AG04450 (cell line): ENCODE data around the gene FGD4. TPM values are rescaled to one million over a fixed set of nuclear protein-coding genes. Genes with fewer than 3 reads are reported as not detected.
A peak's percentile ranks its signal among the peaks of the same experiment; 100 is the strongest.

Source experiments
- CTCF ChIA-PET: fragments of 300-600, 350-600 bp; formaldehyde crosslinking; extraction: SDS; loops from one replicate; lab custom pipeline; 2022; ENCODE audit warnings: antibody characterized with exemption, inconsistent platforms; lab: Charles Lee
- POLR2A ChIA-PET: fragments of 350-600 bp; formaldehyde crosslinking; extraction: SDS; loops from one replicate; lab custom pipeline; 2021; ENCODE audit warnings: antibody characterized with exemption, inconsistent platforms; lab: Yijun Ruan, JAX
- DNase-seq: peaks from one replicate; pipeline ENCODE4 v3.0.0-alpha.2; 2011; ENCODE audit warnings: low read depth, low spot score
- H3K27ac ChIP-seq: one replicate; pipeline ENCODE4 v1.5.1; 2012; ENCODE audit warnings: low read depth, low read length, control low read depth
- H3K27me3 ChIP-seq: one replicate; pipeline ENCODE4 v1.6.0; 2012; ENCODE audit warnings: low read length; ENCODE audit not compliant: control insufficient read depth, insufficient read depth
- H3K4me3 ChIP-seq: 2 replicates; pipeline ENCODE4 v1.5.1; 2011; ENCODE audit warnings: mild to moderate bottlenecking, low read depth, low read length, control low read depth
- H3K9me3 ChIP-seq: 2 replicates; pipeline ENCODE4 v1.5.1; 2012; ENCODE audit warnings: low read length; ENCODE audit not compliant: control insufficient read depth, insufficient read depth
- polyA plus RNA-seq: library from polyadenylated mRNA; depleted of rRNA; stranded (reverse); fragments of >200 nt; gene quantifications from 2 replicates; pipeline ENCODE4 v1.2.3, GENCODE V29; 2011
- TF ChIP-seq, protein P1 (sequence below): IDR thresholded peaks from 2 replicates; pipeline ENCODE4 v1.5.1; 2011; ENCODE audit warnings: low read depth, low read length, control low read depth, inconsistent platforms

FGD4 gene
- polyA plus RNA-seq, 1 experiment = 5.1 TPM

DNA sequence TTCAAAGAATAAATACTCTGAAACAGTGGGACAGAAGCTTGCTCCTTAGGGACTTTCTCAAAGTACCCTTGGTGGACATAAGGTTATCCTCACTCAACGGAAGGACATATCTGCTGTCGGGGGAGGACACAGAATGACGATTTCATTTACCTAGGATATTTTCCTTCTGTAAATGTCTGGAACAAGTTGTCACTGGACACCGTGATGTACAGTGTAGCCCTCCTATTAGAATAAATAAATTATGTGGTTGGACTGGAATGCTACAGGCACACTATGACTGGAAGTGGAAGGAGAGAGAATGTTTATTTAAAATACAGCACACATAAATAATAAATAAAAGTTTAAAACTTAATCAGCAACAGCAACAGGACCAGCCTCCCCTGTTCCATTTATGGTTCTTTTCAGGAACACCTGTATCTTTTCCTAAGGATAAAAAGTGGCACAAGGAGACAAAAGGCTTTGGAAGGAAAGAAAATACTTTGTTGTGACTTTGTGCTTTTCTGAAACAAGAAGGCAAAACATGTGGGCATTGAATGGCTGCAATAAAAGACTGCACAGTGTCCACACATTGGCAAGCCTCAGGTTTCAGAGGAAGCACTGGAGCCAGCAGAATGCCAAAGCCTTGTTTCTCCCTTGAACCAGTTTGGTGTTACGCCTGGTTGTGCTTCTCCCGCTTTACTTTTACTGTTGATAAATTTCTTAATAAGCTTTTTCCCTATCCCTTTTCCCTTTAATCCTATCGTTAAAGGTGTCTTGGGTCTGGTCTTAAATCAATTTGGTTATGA, 36.8 kb downstream of the FGD4 start:
- H3K4me3 ChIP-seq = no peak overlapping the region
- DNase-seq = no peak
- H3K27me3 ChIP-seq = no peaks in the 10 kb centered on the region
- no peak overlapping the region for H3K27ac ChIP-seq
- ChIA-PET CTCF (interaction anchor here (0.7 to 1.0 kb wide), 2 partner anchors 8 to 236 kb away, joined by 3 to 6 read pairs; no protein-coding TSS in a partner anchor), POLR2A (interaction anchor here (0.5 to 1.6 kb wide), 5 partner anchors 12 to 98 kb away, joined by 4 to 14 read pairs (median 4); no protein-coding TSS in a partner anchor)
- TF ChIP-seq, protein P1, sequence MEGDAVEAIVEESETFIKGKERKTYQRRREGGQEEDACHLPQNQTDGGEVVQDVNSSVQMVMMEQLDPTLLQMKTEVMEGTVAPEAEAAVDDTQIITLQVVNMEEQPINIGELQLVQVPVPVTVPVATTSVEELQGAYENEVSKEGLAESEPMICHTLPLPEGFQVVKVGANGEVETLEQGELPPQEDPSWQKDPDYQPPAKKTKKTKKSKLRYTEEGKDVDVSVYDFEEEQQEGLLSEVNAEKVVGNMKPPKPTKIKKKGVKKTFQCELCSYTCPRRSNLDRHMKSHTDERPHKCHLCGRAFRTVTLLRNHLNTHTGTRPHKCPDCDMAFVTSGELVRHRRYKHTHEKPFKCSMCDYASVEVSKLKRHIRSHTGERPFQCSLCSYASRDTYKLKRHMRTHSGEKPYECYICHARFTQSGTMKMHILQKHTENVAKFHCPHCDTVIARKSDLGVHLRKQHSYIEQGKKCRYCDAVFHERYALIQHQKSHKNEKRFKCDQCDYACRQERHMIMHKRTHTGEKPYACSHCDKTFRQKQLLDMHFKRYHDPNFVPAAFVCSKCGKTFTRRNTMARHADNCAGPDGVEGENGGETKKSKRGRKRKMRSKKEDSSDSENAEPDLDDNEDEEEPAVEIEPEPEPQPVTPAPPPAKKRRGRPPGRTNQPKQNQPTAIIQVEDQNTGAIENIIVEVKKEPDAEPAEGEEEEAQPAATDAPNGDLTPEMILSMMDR = no peak
- no peaks in the 10 kb centered on the region for H3K9me3 ChIP-seq

DNA sequence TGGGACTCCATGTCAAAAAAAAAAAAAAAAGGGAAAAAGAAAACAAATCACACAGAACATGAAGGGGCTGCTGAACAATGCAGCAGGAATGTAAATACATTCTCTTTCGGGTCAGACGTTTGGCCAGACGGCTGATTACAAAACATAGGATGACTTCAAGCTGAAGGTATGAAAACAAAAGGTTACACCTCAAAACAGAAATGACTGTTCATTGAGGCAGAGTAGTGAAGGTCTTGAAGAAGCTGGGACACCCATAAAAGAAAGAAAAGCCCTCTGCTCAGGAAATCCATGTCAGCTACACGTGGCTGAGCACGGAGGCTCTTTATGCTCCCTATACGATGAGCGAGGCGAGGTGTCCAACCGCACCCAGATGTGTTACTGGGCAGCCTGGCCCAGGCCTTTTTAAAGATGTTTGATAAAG, 37.7 kb downstream of the FGD4 start:
- Histone ChIP-seq H3K9me3 (no peaks in the 10 kb centered on the region), H3K27me3 (no peaks in the 10 kb centered on the region), H3K4me3 (no peak overlapping the region), H3K27ac (no peak overlapping the region)
- ChIA-PET POLR2A (interaction anchor here (0.7 to 1.6 kb wide), 8 partner anchors 13 to 778 kb away, joined by 3 to 14 read pairs (median 4); partner anchors contain the start of gene DNM1L), CTCF (interaction anchor here (0.6 to 1.7 kb wide), 5 partner anchors 9 to 351 kb away, joined by 3 to 6 read pairs (median 4); no protein-coding TSS in a partner anchor)
- DNase-seq = peak; percentile 81
- TF ChIP-seq, protein P1 = no peak

DNA sequence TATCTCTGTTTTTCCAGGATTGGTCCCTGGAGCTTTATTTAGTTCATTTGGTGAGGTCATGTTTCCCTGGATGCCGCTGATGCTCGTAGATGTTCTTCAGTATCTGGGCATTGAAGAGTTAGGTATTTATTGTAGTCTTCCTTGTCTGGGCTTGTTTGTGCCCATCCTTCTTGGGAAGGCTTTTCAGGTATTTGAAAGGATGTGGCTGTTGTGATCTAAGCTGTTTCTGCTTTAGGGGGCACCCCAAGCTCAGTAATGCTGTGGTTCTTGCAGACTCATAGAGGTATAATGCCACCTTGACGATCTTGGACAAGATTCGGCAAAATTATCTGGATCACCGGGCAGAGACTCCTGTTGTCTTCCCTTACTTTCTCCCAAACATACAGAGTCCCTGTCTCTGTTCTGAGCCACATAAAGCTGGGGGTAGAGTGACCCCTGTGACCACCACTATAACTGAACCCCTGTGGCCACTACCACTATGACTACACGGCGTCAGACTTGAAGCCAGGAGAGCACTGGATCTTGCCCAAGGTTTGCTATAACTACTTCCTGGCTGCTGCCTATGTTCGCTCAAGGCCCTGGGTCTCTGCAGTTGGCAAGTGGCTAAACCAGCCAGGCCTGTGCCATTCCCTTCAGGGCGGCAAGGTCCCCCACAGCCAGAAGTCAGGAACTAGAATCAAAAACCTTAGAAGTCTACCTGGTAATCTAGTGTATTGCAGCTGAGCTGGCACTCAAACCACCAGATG, 40.9 kb downstream of the FGD4 start:
- TF ChIP-seq, protein P1 = no peak
- ChIA-PET POLR2A (no interaction called here), CTCF (no interaction called here)
- no peak for DNase-seq
- Histone ChIP-seq H3K27me3 (no peaks in the 10 kb centered on the region), H3K27ac (no peak overlapping the region), H3K9me3 (no peaks in the 10 kb centered on the region), H3K4me3 (no peak overlapping the region)

DNA sequence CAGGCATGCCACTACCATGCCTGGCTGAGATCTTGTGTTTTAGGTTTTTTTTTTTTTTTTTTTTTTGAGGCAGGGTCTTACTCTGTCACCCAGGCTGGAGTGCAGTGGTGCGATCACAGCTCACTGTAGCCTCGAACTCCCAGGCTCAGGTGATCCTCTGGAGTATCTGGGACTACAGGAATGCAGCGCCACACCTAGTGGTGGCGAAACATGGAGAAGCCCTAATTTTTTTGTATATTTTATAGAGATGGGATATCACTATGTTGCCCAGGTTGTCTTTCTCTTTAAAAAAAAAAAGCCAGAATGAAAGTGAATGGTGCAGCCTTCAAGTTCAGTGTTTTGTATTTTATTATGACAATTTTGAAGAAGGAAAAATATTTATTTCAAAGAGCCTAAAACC, 44.1 kb downstream of the FGD4 start:
- no peak for DNase-seq
- no peak overlapping the region for H3K4me3 ChIP-seq
- no peaks in the 10 kb centered on the region for H3K27me3 ChIP-seq
- ChIA-PET CTCF (no interaction called here), POLR2A (no interaction called here)
- no peak overlapping the region for H3K27ac ChIP-seq
- no peaks in the 10 kb centered on the region for H3K9me3 ChIP-seq
- TF ChIP-seq, protein P1 = no peak

DNA sequence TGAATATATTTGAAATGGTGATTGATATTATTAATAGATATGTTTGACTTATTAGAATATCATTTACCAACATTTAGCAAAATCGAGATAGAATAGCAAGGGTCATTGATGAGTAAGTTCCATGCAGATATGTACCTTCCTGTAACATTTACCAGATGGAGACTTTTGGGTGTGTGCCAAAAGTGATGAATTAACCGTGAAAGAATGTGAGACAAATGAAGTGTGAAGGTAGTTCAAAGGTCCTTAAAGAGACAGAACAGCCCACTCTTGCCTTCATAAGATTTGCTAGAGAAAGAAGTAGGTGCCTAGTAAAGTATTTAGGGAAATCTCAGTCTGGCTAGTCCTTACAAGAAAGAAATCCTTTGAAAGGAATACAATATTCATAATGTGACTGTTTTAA, 45.5 kb downstream of the FGD4 start:
- POLR2A ChIA-PET = no interaction called here
- no peaks in the 10 kb centered on the region for H3K27me3 ChIP-seq
- H3K9me3 ChIP-seq = no peaks in the 10 kb centered on the region
- H3K27ac ChIP-seq = no peak overlapping the region
- no peak for DNase-seq
- CTCF ChIA-PET = no interaction called here
- TF ChIP-seq, protein P1 = no peak
- H3K4me3 ChIP-seq = no peak overlapping the region
